GM18517 (cell line): ENCODE results near the gene HMG20B.
"Not testable (repeated sequence)": the region's sequence is repeated elsewhere in the genome, so short reads cannot be mapped to it uniquely, and the experiment has no call there.

Experiments
- ATAC-seq: cut with Tn5 transposase; IDR thresholded peaks from one replicate; pipeline ENCODE4 v1.9.1; 2021; ENCODE audit warnings: mild to moderate bottlenecking, moderate library complexity; ENCODE audit not compliant: unreplicated experiment

The HMG20B gene

GRCh38 chr19:3554254-3555083 is 18.3 kb upstream of the HMG20B start:
- no peak for ATAC-seq

DNA sequence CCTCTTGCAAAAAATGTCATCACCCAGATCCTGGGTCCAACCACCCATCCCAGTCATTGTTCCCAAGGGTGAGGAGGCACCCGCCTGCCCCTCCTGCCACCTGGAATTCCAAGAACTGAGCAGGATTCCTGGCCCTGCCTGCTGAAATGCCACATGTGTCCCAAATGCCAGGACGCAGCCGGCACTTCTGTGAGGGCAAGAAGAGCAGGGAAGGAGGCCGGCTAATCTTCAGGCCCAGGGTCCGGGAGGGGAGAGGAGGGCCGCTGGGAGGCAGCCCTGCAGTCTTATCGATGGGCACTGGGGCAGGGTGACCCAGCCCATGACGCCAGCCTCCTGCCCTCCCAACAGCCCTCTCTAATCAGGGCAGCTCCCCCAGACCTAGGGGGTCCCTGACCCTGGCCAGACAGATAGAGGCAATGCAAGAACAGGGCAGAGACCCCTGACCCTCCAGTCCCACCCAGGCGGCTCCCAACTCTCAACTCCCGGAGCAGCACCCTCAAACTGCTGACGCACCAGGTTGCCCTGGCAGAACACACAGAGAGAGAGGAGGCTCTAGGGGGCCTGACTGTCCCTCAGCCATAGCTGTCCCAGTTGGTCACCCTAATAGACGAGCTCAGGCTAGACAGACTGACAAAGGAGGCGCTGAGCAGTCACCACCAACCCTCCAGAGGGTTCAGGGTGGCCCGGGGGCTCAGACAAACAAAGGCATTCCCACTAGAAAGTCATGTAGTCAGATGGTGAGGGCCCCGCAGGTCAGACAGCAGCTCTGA is 16.9 kb upstream of the HMG20B start:
- ATAC-seq: no peak

- no peak for ATAC-seq
Observed at GRCh38 chr19:3556423-3556977, 16.2 kb upstream of the HMG20B start.

GRCh38 chr19:3556978-3557460 is 15.7 kb upstream of the HMG20B start:
- peak; percentile 20 for ATAC-seq

GRCh38 chr19:3557461-3558248 is 15.1 kb upstream of the HMG20B start, which contains the start of gene MFSD12:
TSS of gene MFSD12 (minus strand) at chr19:3557586. CDS start at chr19:3557403, 183 bp downstream.
- ATAC-seq: peak; percentile 68

DNA sequence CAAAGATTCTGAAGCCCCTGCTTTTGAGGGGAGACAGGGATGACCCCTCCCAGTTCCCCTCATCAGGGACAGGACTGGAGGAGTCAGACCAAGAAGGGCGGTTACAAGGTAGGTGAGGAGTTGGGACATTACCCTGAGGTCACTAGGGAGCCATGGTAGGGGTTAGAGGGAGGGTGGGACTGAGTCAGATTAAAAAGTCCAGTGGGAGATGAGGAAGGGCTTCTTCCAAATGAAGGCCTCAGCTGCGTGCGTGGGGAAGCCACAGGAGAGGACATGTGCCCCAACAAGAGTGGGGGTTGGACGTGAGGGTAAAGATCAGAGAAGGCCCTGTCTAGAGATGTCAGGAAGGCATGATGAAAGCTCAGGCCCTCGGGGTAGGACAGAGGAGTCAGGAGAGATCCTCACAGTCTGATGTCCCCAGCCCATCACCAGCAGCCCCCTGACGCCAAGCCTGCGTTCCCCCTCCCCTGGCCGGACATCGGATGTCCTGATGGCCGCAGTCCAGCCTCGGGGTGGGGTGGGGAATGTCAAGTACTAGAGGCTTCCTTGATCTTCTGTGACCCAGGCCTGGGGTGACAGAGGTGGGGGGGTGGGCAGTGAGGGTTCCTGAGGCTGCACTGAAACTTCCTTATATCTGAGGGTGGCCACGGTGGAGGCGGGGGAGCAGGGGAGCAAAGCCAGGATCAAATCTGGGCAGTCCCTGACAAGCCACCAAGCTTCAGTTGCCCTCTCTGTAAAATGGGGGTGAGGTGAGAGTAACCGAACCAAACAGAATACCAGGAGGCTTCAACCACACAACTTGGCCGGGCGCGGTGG is 8.8 kb upstream of the HMG20B start:
- ATAC-seq: no peak

GRCh38 chr19:3565139-3565538 is 7.6 kb upstream of the HMG20B start:
- ATAC-seq: no peak

GRCh38 chr19:3570042-3570441 is 2.7 kb upstream of the HMG20B start:
- ATAC-seq: not testable (repeated sequence)

DNA sequence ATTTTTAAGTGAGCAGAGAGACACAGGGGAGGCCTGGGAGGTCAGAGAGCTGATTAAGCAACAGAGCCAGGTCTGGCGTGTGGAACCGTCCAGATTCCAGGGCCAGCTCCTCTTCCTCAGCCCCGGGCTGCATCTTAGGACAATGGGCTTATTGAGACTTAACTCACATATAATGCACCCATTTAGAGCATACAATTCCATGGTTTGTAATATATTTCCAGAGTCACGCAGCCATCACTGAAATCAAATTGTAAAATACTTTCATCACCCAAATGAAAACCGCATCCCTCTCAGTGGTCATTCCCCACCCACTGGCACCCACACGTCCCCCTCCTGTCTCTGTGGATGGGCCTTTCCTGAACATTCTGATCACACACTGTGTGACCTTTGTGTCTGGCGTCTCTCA is 2.1 kb upstream of the HMG20B start:
- no peak for ATAC-seq

GRCh38 chr19:3572132-3572854 is 451 bp upstream of the HMG20B start:
- peak; percentile 92 for ATAC-seq

DNA sequence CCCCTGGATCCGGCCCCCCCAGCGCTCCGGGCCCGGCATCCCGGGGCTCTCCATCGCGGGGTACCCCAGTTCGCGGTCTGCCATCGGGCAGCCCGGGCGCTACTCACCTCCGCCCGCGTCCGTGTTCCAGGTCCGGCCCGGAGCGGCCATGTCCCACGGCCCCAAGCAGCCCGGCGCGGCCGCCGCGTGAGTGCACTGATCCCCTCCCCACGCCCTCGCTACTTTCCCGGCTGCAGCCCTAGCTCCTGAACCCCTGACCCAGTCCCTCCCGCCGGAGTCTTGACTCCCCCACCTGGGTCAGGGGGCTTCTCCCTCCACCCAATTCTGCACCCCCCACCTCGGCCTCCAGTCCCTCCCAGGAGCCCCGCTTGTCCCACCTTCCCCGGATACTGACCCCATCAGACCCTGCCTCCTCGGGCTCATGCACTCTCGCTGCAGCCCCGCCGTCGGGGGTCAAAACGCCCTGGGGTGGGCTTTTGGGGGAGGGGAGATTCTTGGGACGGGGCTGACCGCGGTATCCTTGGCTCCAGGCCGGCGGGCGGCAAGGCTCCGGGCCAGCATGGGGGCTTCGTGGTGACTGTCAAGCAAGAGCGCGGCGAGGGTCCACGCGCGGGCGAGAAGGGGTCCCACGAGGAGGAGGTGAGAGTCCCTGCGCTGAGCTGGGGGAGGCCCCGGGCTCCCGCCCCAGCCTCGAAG is 566 bp downstream of the HMG20B start:
- no peak for ATAC-seq

DNA sequence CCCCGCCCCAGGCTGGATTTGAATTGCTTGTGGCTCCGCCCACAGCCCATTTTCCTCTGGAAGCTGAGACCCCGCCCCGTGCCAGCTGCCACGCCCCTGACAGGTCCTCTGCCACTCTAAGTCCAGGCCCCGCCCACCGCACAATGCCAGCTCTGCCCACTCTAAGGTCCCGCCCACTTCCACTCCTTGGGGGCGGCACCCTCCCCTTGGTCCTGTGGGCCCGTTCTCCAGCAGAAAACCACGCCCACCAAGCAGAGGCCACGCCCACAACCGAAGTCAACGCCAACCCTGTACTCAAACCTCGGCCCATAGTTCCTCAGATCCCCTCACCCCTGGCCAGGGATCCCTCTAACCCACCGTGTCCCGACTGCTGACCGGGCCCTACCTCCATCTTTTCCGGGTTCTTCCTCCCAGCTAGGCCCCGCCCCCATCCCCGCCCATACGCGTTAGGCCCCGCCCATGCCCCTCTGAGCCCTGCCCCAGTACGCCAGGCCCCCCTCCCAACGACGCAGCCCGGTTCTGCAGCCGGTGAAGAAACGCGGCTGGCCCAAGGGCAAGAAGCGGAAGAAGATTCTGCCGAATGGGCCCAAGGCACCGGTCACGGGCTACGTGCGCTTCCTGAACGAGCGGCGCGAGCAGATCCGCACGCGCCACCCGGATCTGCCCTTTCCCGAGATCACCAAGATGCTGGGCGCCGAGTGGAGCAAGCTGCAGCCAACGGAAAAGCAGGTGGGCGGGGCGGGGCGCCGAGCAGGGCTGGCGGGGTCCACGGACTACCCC is 1.3 kb downstream of the HMG20B start:
- ATAC-seq: no peak

DNA sequence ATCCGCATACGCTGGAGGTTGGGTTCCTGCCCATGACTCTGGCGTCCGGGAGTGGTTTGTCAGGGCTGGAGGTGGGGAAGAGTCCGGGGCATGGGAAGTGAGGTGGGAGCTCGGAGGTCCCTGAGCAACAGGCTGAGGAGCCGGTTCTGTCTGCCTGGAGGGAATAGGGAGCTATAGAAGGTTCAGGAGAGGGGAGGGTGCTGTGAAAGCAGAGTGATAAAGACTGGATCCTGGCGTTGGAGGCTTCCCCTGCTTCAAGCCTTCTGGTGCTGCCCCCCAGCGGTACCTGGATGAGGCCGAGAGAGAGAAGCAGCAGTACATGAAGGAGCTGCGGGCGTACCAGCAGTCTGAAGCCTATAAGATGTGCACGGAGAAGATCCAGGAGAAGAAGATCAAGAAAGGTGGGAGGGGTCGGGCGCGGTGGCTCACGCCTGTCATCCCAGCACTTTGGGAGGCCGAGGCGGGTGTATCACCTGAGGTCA is 2.6 kb downstream of the HMG20B start:
- no peak for ATAC-seq

GRCh38 chr19:3575949-3576673 is 3.4 kb downstream of the HMG20B start:
- ATAC-seq: no peak

DNA sequence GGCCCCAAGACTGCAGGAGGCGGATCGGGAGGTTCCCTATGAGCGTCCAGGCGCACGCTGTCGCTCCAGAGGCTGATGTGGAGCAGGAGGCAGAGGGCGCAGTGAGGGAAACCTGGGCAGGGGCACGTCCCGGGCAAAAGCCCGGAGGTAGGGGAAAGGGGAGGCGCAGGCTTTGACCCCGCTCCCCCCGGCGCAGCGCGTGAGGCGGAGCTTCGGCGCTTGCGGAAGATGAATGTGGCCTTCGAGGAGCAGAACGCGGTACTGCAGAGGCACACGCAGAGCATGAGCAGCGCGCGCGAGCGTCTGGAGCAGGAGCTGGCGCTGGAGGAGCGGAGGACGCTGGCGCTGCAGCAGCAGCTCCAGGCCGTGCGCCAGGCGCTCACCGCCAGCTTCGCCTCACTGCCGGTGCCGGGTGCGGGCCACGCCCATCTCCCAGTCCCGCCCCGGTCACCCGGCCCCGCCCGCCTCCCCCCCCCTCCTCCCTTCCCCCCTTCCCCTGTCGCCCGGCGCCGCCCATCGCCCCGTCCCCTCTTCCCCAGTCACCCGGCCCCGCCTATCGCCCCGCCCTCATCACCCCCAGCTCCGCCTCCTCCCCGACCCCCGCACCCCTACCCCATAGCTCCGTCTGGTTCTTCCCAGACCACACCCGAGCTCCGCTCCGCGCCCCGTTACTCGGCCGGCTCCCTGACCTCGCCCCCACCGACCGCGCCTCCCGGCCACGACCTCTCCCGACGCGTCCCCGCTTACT is 4.1 kb downstream of the HMG20B start:
- no peak for ATAC-seq

- no peak for ATAC-seq
Observed at GRCh38 chr19:3577723-3578344, 5.1 kb downstream of the HMG20B start.
